KMS-11 (cell line): ENCODE measurements around the gene AP4M1.

Experiments
- H2AFZ ChIP-seq: fragments of 200-600 bp; sonication (generic); 2 replicates; pipeline ENCODE4 v1.6.1; 2016; ENCODE audit warnings: antibody characterized with exemption, mixed run types, low read depth
- H3K27ac ChIP-seq: fragments of 200-600 bp; sonication (generic); 2 replicates; pipeline ENCODE4 v1.6.1; 2016; ENCODE audit warnings: mild to moderate bottlenecking, mixed run types
- H3K27me3 ChIP-seq: fragments of 200-600 bp; sonication (generic); 2 replicates; pipeline ENCODE4 v1.6.1; 2017; ENCODE audit warnings: mild to moderate bottlenecking, low read depth, mixed run types, moderate library complexity; ENCODE audit not compliant: insufficient read depth
- H3K36me3 ChIP-seq: fragments of 200-600 bp; sonication (generic); 2 replicates; pipeline ENCODE4 v1.6.1; 2017; ENCODE audit warnings: mild to moderate bottlenecking, mixed run types; ENCODE audit not compliant: insufficient read depth
- H3K4me1 ChIP-seq: fragments of 200-600 bp; sonication (generic); 2 replicates; pipeline ENCODE4 v1.6.1; 2016; ENCODE audit warnings: mild to moderate bottlenecking, low read depth, mixed run types; ENCODE audit not compliant: poor library complexity, severe bottlenecking
- H3K4me2 ChIP-seq: fragments of 200-600 bp; sonication (generic); 2 replicates; pipeline ENCODE4 v1.7.0; 2016; ENCODE audit warnings: mild to moderate bottlenecking, mixed run types
- H3K4me3 ChIP-seq: fragments of 200-600 bp; sonication (generic); IDR thresholded peaks from 2 replicates; pipeline ENCODE4 v1.6.1; 2017; ENCODE audit warnings: low read depth, low read length, mixed read lengths; ENCODE audit not compliant: insufficient read depth
- H3K79me2 ChIP-seq: fragments of 200-600 bp; sonication (generic); 2 replicates; pipeline ENCODE4 v1.6.1; 2016; ENCODE audit warnings: low read depth, mixed run types; ENCODE audit not compliant: insufficient read depth
- H3K9ac ChIP-seq: fragments of 200-600 bp; sonication (generic); 2 replicates; pipeline ENCODE4 v1.6.1; 2016; ENCODE audit warnings: mild to moderate bottlenecking, mixed run types
- H4K20me1 ChIP-seq: fragments of 200-600 bp; sonication (generic); 2 replicates; pipeline ENCODE4 v1.6.1; 2016; ENCODE audit warnings: mild to moderate bottlenecking, mixed run types; ENCODE audit not compliant: insufficient read depth
- CTCF ChIP-seq: fragments of 200-600 bp; sonication (generic); conservative IDR thresholded peaks from 2 replicates; pipeline ENCODE4 v1.6.1; 2017; ENCODE audit warnings: low read depth, mild to moderate bottlenecking, antibody characterized with exemption, low read length, moderate library complexity, mixed read lengths

AP4M1 gene

GRCh38 chr7:100093925-100094486 lies 7.4 kb upstream of the AP4M1 start:
- H3K79me2 ChIP-seq, result peaks cover 30% of the 10 kb centered on the region
- no peak overlapping the region for H3K4me3 ChIP-seq
- H2AFZ ChIP-seq, result no peak overlapping the region
- peaks cover 13% of the 10 kb centered on the region for H3K4me1 ChIP-seq
- H3K36me3 ChIP-seq, result peaks cover 61% of the 10 kb centered on the region; the same call in 1 of the 2 replicates
- no peaks in the 10 kb centered on the region for H3K27me3 ChIP-seq
- no peaks in the 10 kb centered on the region for H4K20me1 ChIP-seq
- no peak overlapping the region for H3K4me2 ChIP-seq
- H3K27ac ChIP-seq, result no peak overlapping the region; the same call in 1 of the 2 replicates
- TF ChIP-seq CTCF, result no peak
- no peak overlapping the region for H3K9ac ChIP-seq

DNA sequence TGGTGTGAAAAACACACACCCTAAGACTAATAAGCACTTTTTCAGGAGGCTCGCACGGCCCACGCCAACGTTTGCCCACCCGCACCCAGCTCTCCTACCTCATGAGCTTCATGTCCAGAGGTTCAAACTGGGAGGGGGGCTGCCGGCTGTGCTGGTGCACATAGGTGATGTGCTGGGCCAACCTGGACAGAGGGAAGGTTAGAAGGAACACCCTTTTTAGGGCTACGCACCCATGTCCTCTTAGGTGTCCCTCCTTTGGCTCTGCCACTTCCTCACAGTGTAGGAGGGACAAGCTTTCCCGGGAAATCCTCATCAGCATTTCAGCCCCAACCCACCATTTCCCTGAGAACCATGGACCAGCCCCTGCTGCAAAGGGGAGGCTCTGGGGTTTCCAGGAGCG lies 6.2 kb upstream of the AP4M1 start:
- Histone ChIP-seq H3K27me3 (no peaks in the 10 kb centered on the region), H3K4me2 (no peak overlapping the region), H3K9ac (no peak overlapping the region), H3K27ac (no peak overlapping the region), H3K36me3 (peaks cover 71% of the 10 kb centered on the region; the same call in 1 of the 2 replicates), H3K4me1 (peaks cover 11% of the 10 kb centered on the region), H4K20me1 (0 out of 2 replicates have a peak, but pooled peaks cover 5% of the 10 kb centered on the region), H3K79me2 (peaks cover 32% of the 10 kb centered on the region), H2AFZ (no peak overlapping the region), H3K4me3 (no peak overlapping the region)
- TF ChIP-seq CTCF, result no peak

GRCh38 chr7:100095704-100096103 lies 5.7 kb upstream of the AP4M1 start:
- Histone ChIP-seq H3K9ac (no peak overlapping the region), H3K4me2 (no peak overlapping the region), H3K27me3 (no peaks in the 10 kb centered on the region), H3K27ac (no peak overlapping the region), H4K20me1 (0 out of 2 replicates have a peak, but pooled peaks cover 5% of the 10 kb centered on the region), H3K4me3 (no peak overlapping the region), H3K79me2 (peaks cover 36% of the 10 kb centered on the region), H2AFZ (no peak overlapping the region), H3K36me3 (peaks cover 71% of the 10 kb centered on the region; the same call in 1 of the 2 replicates), H3K4me1 (peaks cover 7% of the 10 kb centered on the region)
- TF ChIP-seq CTCF, result no peak

DNA sequence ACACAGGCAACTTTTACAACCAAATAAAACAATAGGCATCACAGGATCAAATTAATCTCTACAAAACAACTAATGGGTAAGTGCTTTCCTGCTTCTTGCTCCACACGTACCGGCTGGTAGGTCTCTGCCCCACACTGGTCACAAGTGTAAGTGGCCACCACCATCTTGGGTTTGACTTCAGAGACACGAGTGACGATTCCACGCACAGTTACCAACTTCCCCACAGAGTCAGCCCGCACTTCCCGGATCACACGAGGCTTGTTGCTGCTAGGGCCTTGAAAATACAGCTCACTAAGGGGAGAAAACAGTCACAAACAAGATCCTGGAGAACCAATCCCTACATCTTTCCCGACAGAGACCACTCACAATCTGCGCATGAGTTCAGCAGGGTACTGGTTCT lies 2.5 kb upstream of the AP4M1 start:
- no peak overlapping the region for H3K27ac ChIP-seq
- H4K20me1 ChIP-seq, result 0 out of 2 replicates have a peak, but pooled peaks cover 5% of the 10 kb centered on the region
- H3K36me3 ChIP-seq, result peaks cover 48% of the 10 kb centered on the region; the same call in 1 of the 2 replicates
- no peaks in the 10 kb centered on the region for H3K27me3 ChIP-seq
- H3K79me2 ChIP-seq, result peaks cover 45% of the 10 kb centered on the region
- peaks cover 14% of the 10 kb centered on the region for H3K4me1 ChIP-seq
- TF ChIP-seq CTCF, result no peak
- H3K4me2 ChIP-seq, result no peak overlapping the region
- no peak overlapping the region for H2AFZ ChIP-seq
- H3K4me3 ChIP-seq, result no peak overlapping the region
- H3K9ac ChIP-seq, result no peak overlapping the region
